Measurements from ENCODE around the gene CXXC1.
"Not testable (repeated sequence)": the region's sequence is repeated elsewhere in the genome, so short reads cannot be mapped to it uniquely, and the experiment has no call there.

CXXC1 gene

DNA sequence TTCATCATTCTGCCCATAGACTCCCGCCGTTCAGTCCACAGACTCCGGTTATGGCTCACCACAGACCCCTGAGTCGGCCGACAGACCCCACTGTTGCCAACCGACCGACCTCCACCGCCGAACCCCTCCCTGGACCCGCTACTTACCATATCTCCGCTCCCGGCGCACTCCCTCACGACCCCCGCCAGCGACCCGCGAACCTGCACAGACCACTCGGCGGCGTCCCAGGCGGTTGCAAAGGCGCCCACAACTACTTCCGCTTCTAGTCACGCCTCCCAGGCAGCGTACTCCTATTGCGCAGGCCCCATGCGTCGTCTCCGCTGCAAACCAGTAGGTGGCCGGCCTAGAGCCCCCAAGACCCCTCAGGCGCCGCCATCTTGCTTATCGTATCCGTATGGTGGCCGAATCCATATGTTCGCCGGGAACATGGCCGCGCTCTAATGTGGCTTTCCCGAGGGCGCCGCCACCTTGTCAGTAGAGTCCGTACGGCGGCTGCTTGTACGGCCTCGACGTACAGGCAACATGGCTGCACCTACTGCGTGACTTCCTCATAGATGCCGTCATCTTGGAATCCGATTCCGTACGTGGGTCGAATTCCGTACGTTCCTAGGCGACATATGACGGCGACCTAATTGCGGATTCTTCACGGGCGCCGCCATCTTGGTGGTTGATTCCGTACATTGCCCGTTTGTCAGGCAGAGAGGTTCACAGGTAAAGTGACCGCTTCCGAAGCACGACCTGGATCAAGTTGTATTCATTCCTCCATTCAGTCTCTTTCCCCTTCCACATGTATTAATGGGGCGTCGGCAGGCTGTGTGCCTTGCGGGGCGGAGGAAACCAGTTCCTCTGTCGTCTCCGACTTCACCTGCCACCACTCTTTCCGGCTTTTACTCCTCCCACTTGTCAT, at the start of gene CXXC1:
TSS of gene CXXC1 (minus strand) at position 252 of the 907 bp plus-strand sequence. CDS start at position 149, 103 bp downstream.
- FAIRE-seq (peak; percentile 69), DNase-seq (ENCODE audit: low spot score) (peak; percentile 93)

DNA sequence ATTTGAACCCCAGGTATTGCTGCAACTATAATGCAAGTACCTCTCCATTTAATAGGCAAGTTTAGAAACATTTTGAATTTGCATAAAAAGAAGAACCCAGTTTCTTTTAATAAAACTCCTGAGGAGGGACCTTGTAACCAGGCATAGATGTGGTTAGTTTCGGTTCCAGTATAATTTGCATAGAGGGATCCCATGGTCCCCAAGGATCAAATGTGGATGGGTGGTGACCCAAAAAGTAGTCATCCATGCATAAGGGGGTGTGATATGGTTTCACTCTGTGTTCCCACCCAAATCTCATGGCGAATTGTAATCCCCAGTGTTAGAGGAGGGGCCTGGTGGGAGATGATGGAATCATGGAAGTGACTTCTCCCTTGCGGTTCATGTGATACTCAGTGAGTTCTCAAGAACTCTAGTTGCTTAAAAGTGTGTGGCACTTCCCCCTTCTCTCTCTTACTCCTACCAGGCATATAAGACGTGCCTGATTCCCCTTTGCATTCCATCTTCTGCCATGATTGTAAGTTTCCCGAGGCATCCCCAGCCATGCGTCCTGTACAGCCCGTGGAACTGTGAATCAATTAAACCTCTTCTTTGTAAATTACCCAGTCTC, 47.2 kb upstream of the CXXC1 start:
- no peak for DNase-seq (ENCODE audit: low spot score)
- no peak for FAIRE-seq

DNA sequence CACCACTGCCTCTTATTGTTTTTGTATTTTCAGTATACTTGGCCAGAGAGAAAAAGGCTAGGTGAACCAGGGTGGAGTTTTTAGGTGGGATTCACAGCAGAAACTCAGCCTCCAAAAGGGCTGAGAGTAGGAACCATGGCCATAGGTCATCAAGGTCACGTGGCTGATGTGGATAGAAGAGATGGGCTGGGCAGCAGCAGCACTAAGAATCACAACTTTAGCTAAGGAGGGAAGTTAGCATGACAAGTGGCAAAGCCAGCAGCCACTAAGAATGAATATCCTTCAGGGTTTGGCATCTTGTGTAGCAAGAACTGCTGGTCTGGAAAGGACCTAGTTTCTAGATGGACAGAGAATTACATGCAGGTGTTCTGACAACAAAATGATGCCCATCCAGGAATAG, 44.2 kb upstream of the CXXC1 start:
- DNase-seq (ENCODE audit: low spot score), result no peak
- no peak for FAIRE-seq

DNA sequence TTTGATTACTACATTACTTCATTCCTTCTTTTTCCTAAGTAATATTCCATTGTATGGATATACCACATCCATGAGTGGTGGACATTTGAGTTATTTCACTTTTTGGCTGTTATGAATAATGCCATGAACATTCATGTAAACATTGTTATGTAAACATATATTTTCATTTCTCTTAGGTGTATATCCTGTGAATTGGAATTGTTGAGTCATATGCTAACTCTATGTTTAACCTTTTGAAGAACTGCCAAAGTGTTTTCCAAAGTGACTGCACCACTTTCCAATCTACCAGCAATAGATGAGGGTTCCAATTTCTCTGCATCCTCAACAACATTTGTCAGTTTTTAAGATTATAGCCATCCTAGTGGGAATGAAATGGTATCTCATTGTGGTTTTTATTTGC, 42.7 kb upstream of the CXXC1 start:
- no peak for DNase-seq (ENCODE audit: low spot score)
- FAIRE-seq, result no peak

DNA sequence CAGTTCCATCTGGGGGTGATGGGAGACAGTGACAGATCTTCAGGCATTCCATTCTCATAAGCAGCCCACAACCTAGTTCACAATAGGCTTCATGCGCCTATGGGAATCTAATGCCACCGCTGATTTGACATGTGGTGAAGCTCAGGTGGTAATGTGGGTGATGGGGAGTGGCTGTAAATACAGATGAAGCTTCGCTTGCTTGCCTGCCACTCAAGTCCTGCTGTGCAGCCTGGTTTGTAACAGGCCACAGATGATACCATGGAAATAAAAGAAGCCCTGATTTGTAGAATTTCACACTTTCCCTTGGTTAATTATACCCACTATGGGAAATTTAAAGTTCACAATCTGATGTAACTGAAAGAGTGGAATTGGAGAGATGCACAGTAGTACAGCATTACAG, 40.5 kb upstream of the CXXC1 start:
- no peak for FAIRE-seq
- DNase-seq (ENCODE audit: low spot score), result no peak

DNA sequence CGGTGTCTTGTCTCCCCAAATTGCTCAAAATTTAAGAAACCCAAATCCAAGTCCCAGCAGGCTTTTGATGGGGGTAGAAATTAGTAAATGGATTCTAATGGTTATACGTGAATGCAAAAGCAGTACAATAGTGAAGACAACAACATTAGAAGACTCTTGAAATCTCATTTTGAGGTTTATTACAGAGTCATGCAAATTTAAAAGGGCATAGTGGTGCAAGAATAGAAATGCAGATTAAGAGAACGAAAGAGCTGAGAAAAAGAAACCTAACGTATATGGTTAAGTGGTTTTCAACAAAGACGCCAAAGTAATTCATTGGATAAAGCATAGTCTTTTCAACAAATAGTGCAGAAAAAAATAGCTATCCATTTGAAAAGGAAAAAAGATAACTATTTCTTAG, 33.2 kb upstream of the CXXC1 start:
- no peak for FAIRE-seq

DNA sequence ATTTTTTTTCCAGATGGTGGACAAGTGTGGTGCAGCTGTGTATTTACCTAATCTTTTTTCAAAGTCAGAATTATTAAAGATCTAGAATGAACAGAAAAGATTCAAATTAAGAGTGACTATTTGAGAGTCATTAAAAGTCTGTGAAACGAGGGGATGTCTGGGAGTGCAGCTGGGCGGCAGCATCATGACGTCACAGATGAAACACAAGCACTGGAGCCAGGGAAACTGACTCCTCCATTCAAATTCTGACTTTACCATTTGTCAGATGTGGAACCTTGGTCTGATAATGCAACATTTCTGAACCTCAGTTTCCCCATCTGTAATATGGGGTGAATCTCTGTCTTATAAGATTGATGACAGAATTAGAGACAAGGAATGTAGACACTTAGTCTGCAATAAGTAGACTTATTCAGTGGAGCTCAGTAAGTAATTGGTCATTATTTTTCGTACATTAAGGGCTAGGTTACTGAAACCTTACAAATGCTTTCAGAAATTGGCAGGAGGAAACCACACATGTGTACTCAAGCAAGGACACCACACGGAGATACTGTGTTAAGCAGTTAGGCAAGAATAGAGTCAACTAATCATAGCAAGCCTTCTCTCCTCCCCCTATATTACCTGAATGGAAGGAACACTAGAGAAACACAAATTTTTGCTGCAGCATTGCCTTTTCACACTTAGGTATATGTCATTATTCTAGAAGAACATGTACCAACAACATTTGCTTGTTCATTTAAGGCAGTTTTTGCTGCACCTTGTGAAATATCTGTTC, 27.8 kb upstream of the CXXC1 start:
- no peak for FAIRE-seq

More for the DNA sequence above, 33.2 kb upstream of the CXXC1 start:
- DNase-seq (ENCODE audit: low spot score), result no peak

DNA sequence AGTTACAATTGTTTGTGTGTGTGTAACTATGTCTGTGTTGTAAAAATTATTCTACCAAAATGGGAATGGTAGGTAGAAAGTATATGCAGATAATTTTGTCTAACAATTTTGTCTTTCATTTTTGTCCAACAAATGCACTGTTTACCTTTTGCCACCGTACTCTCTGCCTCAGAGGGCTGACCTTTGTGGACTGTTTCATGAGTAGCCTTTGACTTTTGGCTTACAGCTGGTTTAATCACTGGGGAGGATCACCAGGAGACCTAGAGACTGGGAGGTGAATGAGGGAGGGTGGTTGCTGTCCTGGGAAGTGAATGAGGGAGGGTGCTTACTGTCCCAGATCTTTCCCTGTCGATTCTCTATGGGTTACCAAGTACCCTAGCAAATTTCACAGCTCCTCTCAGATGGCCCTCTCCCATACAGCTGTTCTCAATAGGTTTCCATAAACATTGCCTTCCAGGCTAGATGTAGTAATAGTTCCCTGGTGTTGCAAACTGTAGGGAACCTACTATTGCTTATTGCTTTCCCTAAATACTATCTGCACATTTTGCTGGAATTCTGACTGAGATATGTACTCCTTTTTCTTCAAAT, 26.5 kb upstream of the CXXC1 start:
- FAIRE-seq (no peak), DNase-seq (ENCODE audit: low spot score) (no peak)

More for the DNA sequence above, 27.8 kb upstream of the CXXC1 start:
- DNase-seq (ENCODE audit: low spot score), result no peak

DNA sequence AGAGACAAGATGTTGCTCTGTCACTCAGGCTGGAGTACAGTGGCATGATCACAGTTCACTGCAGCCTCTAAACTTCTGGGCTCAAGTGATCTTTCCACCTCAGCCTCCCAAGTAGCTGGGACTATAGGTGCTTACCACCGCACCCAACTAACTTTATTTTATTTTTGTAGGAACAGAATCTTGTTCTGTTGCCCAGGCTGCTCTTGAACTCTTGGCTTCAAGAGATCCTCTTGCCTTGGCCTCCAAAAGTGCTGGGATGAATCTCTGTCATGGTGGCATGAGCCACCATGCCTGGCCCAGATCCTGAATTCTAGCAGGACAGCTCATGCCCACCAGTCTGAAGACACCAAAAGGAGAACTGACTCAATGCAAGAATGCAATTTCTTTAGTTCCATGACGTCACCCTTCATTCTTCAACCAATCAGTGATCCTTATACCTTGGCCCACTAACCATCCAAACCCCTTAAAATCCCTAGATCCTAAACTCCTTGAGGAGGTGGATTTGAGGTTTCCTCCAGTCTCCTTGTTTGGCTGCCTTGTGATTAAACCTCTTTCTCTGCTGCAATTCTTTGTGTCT, 25.6 kb upstream of the CXXC1 start:
- DNase-seq (ENCODE audit: low spot score), result no peak
- FAIRE-seq, result no peak

DNA sequence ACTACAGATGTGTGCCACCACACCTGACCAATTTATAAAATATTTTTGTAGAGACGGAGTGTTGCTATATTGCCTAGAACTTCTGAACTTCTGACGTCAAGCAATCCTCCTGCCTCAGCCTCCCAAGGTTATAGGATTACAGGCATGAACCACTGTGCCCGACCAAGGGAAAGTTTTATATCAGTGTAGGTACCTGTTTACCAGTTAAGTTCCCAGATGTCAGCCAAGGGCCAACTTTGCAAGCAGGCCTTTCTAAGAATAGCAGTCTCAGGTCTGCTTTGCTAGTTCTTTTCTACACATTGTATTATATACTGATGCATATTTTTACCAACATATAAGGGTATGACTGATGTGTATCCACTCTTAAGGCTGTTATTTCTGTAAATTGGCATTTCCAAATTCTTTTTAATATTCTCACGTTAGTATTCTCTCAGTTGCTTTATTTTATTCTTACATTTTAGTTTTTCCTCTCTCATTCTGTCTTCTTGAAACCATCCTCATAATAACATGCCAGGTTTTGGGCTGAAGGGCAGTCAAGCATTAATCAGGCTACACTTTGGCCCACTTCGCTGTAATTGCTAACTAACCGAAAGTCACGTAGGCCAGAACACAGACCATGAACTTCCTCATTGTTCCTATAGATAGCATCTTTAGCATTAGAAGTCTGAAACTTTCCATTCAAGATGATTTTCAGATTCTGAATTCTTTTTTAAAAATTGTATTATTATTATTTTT, 25.0 kb upstream of the CXXC1 start:
- FAIRE-seq (no peak), DNase-seq (ENCODE audit: low spot score) (no peak)

DNA sequence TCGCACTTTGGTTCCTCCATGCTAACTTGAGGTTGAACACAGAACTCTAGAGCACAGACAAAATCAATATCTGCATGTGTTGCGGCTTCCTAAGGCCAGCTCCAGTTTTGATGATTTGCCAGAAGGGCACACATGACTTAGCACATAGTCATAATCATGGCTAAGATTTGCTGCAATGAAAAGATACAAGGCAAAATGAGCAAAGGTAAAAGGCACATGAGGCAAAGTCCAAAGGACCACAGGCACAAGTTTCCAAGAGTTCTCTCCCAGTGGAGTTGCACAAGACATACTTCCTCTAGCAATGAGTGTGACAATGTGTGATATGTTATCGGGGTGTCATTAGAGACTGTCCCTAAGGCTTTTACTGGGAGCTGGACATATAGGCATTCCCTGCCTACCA, 24.2 kb upstream of the CXXC1 start:
- FAIRE-seq, result no peak
- DNase-seq (ENCODE audit: low spot score), result peak; percentile 11

DNA sequence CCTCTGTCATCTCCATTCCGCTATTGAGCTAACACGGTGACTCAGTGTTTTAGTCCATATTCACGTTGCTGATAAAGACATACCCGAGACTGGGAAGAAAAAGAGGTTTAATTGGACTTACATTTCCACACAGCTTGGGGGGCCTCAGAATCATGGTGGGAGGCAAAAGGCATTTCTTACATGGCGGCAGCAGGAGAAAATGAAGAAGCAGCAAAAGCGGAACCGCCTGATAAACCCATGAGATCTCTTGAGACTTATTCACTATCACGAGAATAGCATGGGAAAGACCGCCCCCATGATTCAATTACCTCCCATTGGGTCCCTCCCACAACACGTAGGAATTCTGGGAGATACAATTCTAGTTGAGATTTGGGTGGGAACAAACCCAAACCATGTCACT, 22.6 kb upstream of the CXXC1 start:
- FAIRE-seq (no peak), DNase-seq (ENCODE audit: low spot score) (no peak)

DNA sequence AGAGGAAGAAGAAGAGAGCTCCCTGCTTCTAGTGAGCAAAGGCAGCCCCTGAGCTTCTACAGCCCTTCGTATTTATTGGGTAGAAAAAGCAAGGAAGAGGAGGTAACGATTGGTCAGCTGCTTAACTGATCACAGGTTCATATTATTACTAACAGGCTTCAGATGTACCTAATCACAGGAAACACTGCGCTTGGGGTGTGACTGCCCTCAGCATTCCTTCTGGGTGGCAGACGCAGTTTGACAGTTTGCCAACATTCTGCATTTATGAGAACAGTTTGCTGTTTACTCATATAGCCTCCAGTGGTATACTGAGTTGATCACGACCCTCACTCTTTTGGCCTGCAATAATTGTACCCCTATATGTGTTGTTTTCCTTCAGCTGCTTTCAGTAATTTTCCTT, 21.4 kb upstream of the CXXC1 start:
- not testable (repeated sequence) for DNase-seq (ENCODE audit: low spot score); FAIRE-seq

DNA sequence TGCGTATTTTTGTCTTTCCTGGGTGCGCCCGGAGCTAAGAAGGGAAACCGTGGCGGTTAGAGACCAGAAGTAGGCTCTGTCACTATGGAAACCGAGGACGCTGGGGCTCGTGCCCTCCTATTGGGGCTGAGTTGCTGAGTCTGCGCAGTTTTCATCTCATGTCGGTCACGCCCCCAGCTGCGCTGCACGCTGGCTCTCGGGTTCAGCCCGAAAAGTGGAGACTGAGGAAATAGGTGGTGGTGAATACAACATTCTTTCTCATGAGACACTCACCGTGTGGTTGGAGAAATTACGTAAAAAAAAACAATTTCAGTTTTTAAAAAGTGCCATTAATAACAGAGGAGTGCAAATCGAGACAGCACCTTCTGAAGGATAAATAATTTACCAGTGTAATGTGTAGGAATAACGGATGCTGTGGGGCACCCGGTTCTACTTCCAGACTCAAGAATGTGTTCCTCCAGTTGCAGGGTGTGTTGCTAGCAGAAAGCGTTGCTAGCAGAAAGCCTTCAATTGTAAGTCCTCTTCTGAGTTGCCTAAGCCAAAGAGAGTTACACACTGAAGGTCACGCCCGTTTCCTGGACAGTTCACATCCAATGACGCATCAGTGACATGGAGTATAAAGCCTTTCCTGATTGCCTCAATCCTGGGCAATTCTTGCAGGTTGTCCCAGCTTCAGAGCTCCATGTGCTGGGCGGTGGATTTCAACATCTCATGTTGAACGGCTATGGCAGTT, 20.4 kb upstream of the CXXC1 start:
- FAIRE-seq (no peak), DNase-seq (ENCODE audit: low spot score) (peak; percentile 33)

DNA sequence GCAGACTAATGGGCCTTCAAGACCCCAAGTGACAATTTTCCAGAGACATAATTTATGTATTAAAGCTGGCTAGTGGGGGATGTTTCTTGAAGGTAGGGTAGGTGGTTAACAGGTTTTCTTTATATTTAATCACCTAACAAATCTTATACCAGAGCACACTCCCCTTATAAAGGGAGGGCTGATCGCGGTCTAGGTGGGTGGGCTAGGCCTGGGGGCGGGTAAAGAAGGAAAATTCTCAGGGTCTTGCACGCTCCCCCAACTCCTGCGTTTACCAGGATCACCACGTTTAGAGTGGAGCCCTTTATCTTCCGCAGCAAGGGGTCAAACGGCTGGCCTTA, 19.9 kb upstream of the CXXC1 start:
- FAIRE-seq (no peak), DNase-seq (ENCODE audit: low spot score) (no peak)

DNA sequence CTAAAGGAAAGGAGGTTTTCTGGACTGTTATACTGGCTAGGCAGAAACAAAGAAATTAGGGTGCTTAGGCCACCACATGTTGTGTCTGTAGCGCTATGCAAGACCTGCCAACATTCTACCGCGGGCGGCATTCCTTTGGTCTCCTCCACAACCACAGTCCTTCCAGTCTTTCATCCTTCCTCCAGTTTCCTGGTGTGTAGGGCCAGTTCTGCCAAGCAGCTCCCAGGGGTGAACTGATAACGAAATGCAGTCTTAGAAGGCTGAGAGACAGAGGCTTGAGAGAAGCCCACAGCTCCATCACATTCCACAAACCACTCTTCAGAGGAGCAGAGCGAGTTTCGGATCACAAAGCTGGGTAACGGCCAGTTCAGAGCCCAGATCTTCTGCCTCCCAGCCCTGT, 19.5 kb upstream of the CXXC1 start:
- DNase-seq (ENCODE audit: low spot score) (no peak), FAIRE-seq (no peak)

DNA sequence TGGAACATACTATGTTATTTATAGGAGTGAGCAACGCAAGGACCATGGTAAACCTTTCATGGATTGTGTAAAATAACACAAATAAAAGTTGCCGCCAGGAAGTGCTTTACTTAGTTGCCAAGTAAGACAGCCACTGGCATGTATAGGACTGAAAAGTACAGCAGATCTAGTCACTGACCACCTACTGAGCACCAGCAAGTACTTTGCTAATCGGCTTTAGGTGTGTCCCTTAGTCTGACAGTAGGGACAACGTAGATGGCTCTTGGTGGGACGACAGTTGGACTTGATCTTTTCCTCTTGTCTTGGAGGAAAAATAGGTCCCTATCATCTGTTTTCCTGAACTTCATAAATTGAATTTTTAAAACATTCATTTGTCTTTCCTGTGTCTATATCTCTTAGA, 13.6 kb upstream of the CXXC1 start:
- FAIRE-seq, result no peak
- DNase-seq (ENCODE audit: low spot score), result no peak

DNA sequence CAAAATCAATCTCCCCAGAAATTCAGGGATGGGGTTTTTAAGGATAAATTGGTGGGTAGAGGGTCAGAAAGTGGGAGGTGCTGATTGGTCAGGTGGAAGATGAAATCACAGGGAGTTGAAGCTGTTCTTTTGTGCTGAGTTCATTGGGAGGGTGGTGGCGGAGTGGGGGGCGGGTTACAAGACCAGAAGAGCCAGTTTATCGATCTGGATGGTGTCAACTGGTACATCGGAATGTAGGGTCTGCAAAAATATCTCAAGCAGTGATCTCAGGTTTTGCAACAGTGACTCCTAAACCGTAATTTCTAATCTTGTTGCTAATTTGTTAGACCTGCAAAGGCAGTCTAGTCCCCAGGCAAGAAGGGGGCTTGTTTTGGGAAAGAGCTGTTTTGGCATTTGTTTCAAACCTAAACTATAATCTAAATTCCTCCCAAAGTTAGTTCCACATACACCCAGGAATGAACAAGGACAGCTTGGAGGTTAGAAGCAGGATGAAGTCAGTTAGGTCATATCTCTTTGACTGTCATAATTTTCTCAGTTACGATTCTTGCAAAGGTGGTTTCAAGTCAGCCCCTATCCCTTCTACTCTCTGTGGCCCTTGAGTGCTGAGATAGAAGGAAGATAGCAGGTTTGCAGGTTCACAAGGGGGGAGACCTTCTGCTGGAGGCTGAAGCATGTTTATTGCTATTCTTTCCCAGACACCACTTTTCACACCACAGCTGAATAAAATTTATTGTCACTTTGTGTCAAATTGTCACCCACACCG, 12.3 kb upstream of the CXXC1 start:
- FAIRE-seq (no peak), DNase-seq (ENCODE audit: low spot score) (no peak)

Data from RCC 7860 (cell line).